HEK293 (cell line): Measurements from ENCODE around the gene TMEM127.

ENCODE experiments used
- EGR2 ChIP-seq: fragments of 450-650 bp; formaldehyde crosslinking; IDR thresholded peaks from 2 replicates; pipeline ENCODE4 v1.5.1; 2016; ENCODE audit warnings: low read depth, missing biosample characterization, missing genetic modification characterization
- YY1 ChIP-seq: fragments of 450-650 bp; formaldehyde crosslinking; IDR thresholded peaks from 2 replicates; pipeline ENCODE4 v1.5.1; 2018; ENCODE audit warnings: missing biosample characterization, missing genetic modification characterization
- ZNF175 ChIP-seq: fragments of 450-650 bp; formaldehyde crosslinking; IDR thresholded peaks from 2 replicates; pipeline ENCODE4 v1.5.1; 2016; ENCODE audit warnings: missing biosample characterization, missing genetic modification characterization
- ZNF302 ChIP-seq: fragments of 450-650 bp; formaldehyde crosslinking; IDR thresholded peaks from 2 replicates; pipeline ENCODE4 v1.5.1; 2016; ENCODE audit warnings: missing biosample characterization, missing genetic modification characterization, low read depth
- ZNF785 ChIP-seq: fragments of 450-650 bp; formaldehyde crosslinking; IDR thresholded peaks from 2 replicates; pipeline ENCODE4 v1.5.1; 2016; ENCODE audit warnings: missing biosample characterization, missing genetic modification characterization
- TF ChIP-seq, protein P1 (sequence below): fragments of 450-650 bp; formaldehyde crosslinking; IDR thresholded peaks from 2 replicates; pipeline ENCODE4 v1.5.1; 2016; ENCODE audit warnings: missing biosample characterization, missing genetic modification characterization

- TF ChIP-seq ZNF302 (no peak), EGR2 (tag by site-specific recombination) (no peak), ZNF175 (tag by site-specific recombination) (no peak), YY1 (tag by site-specific recombination) (no peak), ZNF785 (tag by site-specific recombination) (no peak)
- TF ChIP-seq, protein P1, sequence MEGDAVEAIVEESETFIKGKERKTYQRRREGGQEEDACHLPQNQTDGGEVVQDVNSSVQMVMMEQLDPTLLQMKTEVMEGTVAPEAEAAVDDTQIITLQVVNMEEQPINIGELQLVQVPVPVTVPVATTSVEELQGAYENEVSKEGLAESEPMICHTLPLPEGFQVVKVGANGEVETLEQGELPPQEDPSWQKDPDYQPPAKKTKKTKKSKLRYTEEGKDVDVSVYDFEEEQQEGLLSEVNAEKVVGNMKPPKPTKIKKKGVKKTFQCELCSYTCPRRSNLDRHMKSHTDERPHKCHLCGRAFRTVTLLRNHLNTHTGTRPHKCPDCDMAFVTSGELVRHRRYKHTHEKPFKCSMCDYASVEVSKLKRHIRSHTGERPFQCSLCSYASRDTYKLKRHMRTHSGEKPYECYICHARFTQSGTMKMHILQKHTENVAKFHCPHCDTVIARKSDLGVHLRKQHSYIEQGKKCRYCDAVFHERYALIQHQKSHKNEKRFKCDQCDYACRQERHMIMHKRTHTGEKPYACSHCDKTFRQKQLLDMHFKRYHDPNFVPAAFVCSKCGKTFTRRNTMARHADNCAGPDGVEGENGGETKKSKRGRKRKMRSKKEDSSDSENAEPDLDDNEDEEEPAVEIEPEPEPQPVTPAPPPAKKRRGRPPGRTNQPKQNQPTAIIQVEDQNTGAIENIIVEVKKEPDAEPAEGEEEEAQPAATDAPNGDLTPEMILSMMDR (tag by site-specific recombination) = no peak
Measured at GRCh38 chr2:96315005-96315399, 49.2 kb upstream of the TMEM127 start.
